Measurements from ENCODE around the gene DZIP1L.

DNA sequence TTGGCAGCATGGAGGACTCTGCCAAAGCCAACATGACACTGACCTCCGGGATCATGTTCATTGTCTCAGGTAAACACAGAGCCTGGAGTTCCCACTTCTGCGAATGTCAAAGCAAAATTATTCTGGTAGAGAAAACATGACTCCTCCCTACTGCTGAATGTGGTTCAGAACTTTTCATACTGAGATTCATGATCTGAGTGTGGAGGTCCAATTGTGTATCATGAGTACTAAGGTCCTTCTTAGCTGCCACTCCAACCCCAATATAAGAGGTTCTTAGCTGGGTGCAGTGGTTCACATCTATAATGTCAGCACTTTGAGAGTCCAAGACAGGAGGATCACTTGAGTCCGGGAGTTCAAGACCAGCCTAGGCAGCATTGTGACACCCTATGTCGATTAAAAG is 91.7 kb downstream of the DZIP1L start:
- TF ChIP-seq, protein P1, sequence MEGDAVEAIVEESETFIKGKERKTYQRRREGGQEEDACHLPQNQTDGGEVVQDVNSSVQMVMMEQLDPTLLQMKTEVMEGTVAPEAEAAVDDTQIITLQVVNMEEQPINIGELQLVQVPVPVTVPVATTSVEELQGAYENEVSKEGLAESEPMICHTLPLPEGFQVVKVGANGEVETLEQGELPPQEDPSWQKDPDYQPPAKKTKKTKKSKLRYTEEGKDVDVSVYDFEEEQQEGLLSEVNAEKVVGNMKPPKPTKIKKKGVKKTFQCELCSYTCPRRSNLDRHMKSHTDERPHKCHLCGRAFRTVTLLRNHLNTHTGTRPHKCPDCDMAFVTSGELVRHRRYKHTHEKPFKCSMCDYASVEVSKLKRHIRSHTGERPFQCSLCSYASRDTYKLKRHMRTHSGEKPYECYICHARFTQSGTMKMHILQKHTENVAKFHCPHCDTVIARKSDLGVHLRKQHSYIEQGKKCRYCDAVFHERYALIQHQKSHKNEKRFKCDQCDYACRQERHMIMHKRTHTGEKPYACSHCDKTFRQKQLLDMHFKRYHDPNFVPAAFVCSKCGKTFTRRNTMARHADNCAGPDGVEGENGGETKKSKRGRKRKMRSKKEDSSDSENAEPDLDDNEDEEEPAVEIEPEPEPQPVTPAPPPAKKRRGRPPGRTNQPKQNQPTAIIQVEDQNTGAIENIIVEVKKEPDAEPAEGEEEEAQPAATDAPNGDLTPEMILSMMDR (IDR thresholded peaks at IDR 0.05) = no peak
- TF ChIP-seq POLR2AphosphoS5 (IDR thresholded peaks at IDR 0.05; ENCODE audit: low read depth, low read length) (no peak), SIN3A (IDR thresholded peaks at IDR 0.05; ENCODE audit: borderline replicate concordance, insufficient read depth, low read depth, low read length) (no peak)

All from Panc1 (cell line).